WTC11 (cell line): ENCODE data around the gene DNM3.

ENCODE experiments used
- CTCF ChIP-seq: fragments of 200-600 bp; IDR thresholded peaks from 2 replicates; pipeline ENCODE4 v1.8.0; 2022; ENCODE audit warnings: antibody characterized with exemption
- ESRRA ChIP-seq: sonication (generic); formaldehyde crosslinking; IDR thresholded peaks from 2 replicates; pipeline ENCODE4 v1.8.1; 2022; ENCODE audit warnings: mild to moderate bottlenecking, missing genetic modification reagents, borderline replicate concordance
- FOXJ3 ChIP-seq: sonication (generic); formaldehyde crosslinking; IDR thresholded peaks from 2 replicates; pipeline ENCODE4 v1.9.0; 2021; ENCODE audit warnings: missing genetic modification reagents, mild to moderate bottlenecking, borderline replicate concordance
- FOXK1 ChIP-seq: sonication (generic); formaldehyde crosslinking; IDR thresholded peaks from 2 replicates; pipeline ENCODE4 v1.8.0; 2022; ENCODE audit warnings: mild to moderate bottlenecking, moderate library complexity, missing genetic modification reagents
- NR3C1 ChIP-seq: sonication (generic); formaldehyde crosslinking; conservative IDR thresholded peaks from 2 replicates; pipeline ENCODE4 v1.8.1; 2023; ENCODE audit warnings: low read depth, mild to moderate bottlenecking, missing genetic modification reagents
- SMAD4 ChIP-seq: sonication (generic); formaldehyde crosslinking; IDR thresholded peaks from 2 replicates; pipeline ENCODE4 v1.8.0; 2022; ENCODE audit warnings: mild to moderate bottlenecking, missing genetic modification reagents
- USF2 ChIP-seq: sonication (generic); formaldehyde crosslinking; IDR thresholded peaks from 2 replicates; pipeline ENCODE4 v1.8.1; 2023; ENCODE audit warnings: mild to moderate bottlenecking, missing genetic modification reagents, moderate library complexity
- ZNF138 ChIP-seq: sonication (generic); formaldehyde crosslinking; conservative IDR thresholded peaks from 2 replicates; pipeline ENCODE4 v1.8.1; 2022; ENCODE audit warnings: mild to moderate bottlenecking, moderate library complexity, missing genetic modification reagents
- ZNF263 ChIP-seq: sonication (generic); formaldehyde crosslinking; IDR thresholded peaks from 2 replicates; pipeline ENCODE4 v1.8.1; 2022; ENCODE audit warnings: low read depth, mild to moderate bottlenecking, moderate library complexity, missing genetic modification reagents
- ZNF396 ChIP-seq: fragments of 250-450 bp; sonication (Bioruptor Pico); IDR thresholded peaks from 2 replicates; pipeline ENCODE4 v1.8.0; 2021; ENCODE audit warnings: mild to moderate bottlenecking, moderate library complexity, borderline replicate concordance
- TF ChIP-seq, protein P1 (sequence below): sonication (generic); formaldehyde crosslinking; IDR thresholded peaks from 2 replicates; pipeline ENCODE4 v1.8.1; 2023; ENCODE audit warnings: mild to moderate bottlenecking, missing genetic modification reagents
- TF ChIP-seq, protein P2 (sequence below): sonication (generic); formaldehyde crosslinking; IDR thresholded peaks from 2 replicates; pipeline ENCODE4 v1.8.1; 2022; ENCODE audit warnings: low read depth, missing genetic modification reagents, borderline replicate concordance
- TF ChIP-seq, protein P3 (sequence below): sonication (generic); formaldehyde crosslinking; IDR thresholded peaks from 2 replicates; pipeline ENCODE4 v1.8.0; 2023; ENCODE audit warnings: missing genetic modification reagents

GRCh38 chr1:172083191-172083590, 241.9 kb downstream of the DNM3 start:
- TF ChIP-seq CTCF (no peak), ZNF263 (CRISPR knock-in tag) (no peak), ZNF138 (CRISPR knock-in tag) (no peak), SMAD4 (CRISPR knock-in tag) (no peak), ZNF396 (CRISPR knock-in tag) (no peak), FOXK1 (no peak), USF2 (CRISPR knock-in tag) (no peak), FOXJ3 (CRISPR knock-in tag) (no peak), ESRRA (CRISPR knock-in tag) (no peak), NR3C1 (CRISPR knock-in tag) (no peak)
- TF ChIP-seq, protein P1, sequence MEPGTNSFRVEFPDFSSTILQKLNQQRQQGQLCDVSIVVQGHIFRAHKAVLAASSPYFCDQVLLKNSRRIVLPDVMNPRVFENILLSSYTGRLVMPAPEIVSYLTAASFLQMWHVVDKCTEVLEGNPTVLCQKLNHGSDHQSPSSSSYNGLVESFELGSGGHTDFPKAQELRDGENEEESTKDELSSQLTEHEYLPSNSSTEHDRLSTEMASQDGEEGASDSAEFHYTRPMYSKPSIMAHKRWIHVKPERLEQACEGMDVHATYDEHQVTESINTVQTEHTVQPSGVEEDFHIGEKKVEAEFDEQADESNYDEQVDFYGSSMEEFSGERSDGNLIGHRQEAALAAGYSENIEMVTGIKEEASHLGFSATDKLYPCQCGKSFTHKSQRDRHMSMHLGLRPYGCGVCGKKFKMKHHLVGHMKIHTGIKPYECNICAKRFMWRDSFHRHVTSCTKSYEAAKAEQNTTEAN (CRISPR knock-in tag): no peak
- TF ChIP-seq, protein P2, sequence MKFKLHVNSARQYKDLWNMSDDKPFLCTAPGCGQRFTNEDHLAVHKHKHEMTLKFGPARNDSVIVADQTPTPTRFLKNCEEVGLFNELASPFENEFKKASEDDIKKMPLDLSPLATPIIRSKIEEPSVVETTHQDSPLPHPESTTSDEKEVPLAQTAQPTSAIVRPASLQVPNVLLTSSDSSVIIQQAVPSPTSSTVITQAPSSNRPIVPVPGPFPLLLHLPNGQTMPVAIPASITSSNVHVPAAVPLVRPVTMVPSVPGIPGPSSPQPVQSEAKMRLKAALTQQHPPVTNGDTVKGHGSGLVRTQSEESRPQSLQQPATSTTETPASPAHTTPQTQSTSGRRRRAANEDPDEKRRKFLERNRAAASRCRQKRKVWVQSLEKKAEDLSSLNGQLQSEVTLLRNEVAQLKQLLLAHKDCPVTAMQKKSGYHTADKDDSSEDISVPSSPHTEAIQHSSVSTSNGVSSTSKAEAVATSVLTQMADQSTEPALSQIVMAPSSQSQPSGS: no peak
- TF ChIP-seq, protein P3, sequence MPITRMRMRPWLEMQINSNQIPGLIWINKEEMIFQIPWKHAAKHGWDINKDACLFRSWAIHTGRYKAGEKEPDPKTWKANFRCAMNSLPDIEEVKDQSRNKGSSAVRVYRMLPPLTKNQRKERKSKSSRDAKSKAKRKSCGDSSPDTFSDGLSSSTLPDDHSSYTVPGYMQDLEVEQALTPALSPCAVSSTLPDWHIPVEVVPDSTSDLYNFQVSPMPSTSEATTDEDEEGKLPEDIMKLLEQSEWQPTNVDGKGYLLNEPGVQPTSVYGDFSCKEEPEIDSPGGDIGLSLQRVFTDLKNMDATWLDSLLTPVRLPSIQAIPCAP (CRISPR knock-in tag): no peak
